ENCODE data around the gene SLC31A1.

Gene SLC31A1

GRCh38 chr9:113219969-113220368, 1.4 kb upstream of the SLC31A1 start:
- no peak for DNase-seq (ENCODE audit: low spot score)
- Histone ChIP-seq H3K27ac (peak overlapping the region in 1 of 2 donors; percentile 59), H3K4me3 (peak overlapping the region; percentile 86)
- no peak for TF ChIP-seq CTCF (IDR thresholded peaks at IDR 0.05)

GRCh38 chr9:113220467-113221002, 809 bp upstream of the SLC31A1 start:
- DNase-seq (ENCODE audit: low spot score), result no peak
- TF ChIP-seq CTCF (IDR thresholded peaks at IDR 0.05), result no peak
- Histone ChIP-seq H3K4me3 (peak overlapping the region; percentile 86), H3K27ac (peak overlapping the region; percentile 71 to 88)

GRCh38 chr9:113221800-113222481, 597 bp downstream of the SLC31A1 start:
- no peak for TF ChIP-seq CTCF (IDR thresholded peaks at IDR 0.05)
- no peak for DNase-seq (ENCODE audit: low spot score)
- peak overlapping the region; percentile 78 to 88 for H3K27ac ChIP-seq

GRCh38 chr9:113222482-113222841, 1.1 kb downstream of the SLC31A1 start:
- Histone ChIP-seq H3K27ac (peak overlapping the region in 1 of 2 donors; percentile 88), H3K4me3 (peak overlapping the region; percentile 86)
- TF ChIP-seq CTCF (IDR thresholded peaks at IDR 0.05), result no peak
- no peak for DNase-seq (ENCODE audit: low spot score)

More at GRCh38 chr9:113221800-113222481, 597 bp downstream of the SLC31A1 start:
- peak overlapping the region; percentile 86 for H3K4me3 ChIP-seq

- no peak overlapping the region for H3K27ac ChIP-seq
- H3K4me3 ChIP-seq, result no peak overlapping the region
- no peak for TF ChIP-seq CTCF (IDR thresholded peaks at IDR 0.05)
- no peak for DNase-seq (ENCODE audit: low spot score)
Observed at GRCh38 chr9:113223963-113224362, 2.6 kb downstream of the SLC31A1 start.

GRCh38 chr9:113227436-113227835, 6.1 kb downstream of the SLC31A1 start:
- Histone ChIP-seq H3K27ac (no peak overlapping the region), H3K4me3 (no peak overlapping the region)
- no peak for TF ChIP-seq CTCF (IDR thresholded peaks at IDR 0.05)
- DNase-seq (ENCODE audit: low spot score), result no peak

- no peak for DNase-seq (ENCODE audit: low spot score)
- Histone ChIP-seq H3K27ac (no peak overlapping the region), H3K4me3 (no peak overlapping the region)
- no peak for TF ChIP-seq CTCF (IDR thresholded peaks at IDR 0.05)
Observed at GRCh38 chr9:113228130-113228665, 6.9 kb downstream of the SLC31A1 start.
